T-helper 22 cell (primary cell): Measurements from ENCODE around the gene ACADVL.

Source experiments
- DNase-seq: peaks from one replicate; pipeline ENCODE4 v3.0.0-alpha.2; 2020; ENCODE audit warnings: low read depth

Gene ACADVL

DNA sequence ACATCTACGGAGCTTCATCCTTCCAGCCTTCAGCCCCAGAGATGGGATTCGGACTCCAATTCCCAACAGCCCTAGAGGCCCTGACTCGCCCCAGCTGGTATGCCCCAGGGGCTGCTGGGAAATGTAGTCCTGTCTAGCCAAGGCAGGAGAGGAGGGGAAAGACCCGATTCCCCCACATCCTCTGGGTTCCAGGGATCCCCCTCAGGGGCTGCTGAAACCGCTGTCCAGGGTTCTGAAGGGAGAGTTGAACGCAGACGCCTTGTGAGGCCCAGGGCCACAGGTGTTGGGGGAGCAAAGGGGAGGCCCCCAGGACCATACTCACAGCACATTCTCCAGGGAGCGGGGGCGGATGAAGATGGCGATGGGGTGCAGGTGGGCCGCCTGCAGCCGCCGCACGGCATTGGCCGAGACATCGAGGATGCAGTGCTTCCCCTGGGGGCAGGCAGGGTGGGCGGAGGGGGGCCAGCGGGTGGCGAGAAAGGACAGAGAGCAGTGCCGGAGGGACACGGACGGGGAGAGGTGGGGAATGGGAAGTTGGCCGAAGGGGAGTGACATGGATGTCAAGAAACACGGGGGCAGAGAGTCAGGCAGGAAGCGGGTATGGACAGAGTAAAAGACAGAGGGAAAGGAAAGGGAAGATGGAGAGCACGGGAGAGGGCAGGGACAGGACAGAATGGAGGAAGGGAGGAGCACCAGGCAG lies 28.0 kb upstream of the ACADVL start:
- DNase-seq: no peak

DNA sequence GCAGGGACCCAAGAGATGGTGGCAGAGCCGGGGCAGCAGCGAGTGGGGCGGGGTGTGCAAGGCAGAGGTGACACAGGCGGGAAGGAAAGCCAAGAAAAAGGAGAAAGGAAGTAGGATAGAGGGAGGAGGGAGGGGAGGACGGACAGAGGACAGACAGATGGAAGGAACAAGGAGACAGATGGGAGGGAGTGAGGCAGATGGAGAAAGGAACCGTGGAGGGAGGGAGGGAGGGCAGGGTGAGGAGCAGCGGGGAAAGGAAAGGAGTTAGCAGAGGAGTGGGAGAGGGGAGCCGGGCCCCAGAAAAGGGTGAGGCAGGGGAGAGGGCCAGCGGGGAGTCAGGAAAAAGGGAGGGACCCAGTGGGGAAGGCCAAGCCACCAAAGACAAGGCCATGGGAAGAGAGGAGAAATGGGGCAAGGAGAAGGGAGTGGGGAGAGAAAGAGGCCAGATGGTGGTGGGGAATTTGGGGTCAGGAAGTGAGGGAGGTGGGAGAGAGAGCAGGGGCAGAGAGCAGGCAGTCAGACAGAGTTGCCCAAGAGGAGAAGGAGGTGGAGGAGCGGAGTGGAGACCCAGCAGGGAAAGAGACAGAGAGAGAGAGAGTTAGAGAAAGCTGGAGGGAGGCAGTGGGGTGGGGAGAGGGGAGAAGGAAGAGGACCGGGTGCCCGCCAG lies 27.3 kb upstream of the ACADVL start:
- no peak for DNase-seq

DNA sequence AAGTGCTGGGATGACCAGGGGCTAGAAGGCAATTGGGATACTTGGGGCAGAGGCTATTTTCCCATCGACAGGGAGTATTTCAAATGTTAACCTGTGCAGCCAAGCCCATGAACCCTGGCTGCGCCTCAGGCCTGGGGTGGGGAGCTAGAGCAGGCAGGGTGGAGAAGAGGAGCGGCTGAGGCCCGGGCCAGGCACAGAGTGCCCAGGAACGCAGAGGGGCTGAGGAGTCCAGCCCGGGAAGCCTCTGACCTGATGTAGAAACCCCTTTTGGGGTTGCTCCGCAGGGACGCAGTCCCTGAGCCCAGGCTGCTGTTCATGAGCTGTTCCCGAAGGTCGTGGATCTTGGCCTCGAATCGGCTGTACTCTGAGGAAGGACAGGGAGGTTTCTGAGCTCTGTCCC lies 23.8 kb upstream of the ACADVL start:
- no peak for DNase-seq

DNA sequence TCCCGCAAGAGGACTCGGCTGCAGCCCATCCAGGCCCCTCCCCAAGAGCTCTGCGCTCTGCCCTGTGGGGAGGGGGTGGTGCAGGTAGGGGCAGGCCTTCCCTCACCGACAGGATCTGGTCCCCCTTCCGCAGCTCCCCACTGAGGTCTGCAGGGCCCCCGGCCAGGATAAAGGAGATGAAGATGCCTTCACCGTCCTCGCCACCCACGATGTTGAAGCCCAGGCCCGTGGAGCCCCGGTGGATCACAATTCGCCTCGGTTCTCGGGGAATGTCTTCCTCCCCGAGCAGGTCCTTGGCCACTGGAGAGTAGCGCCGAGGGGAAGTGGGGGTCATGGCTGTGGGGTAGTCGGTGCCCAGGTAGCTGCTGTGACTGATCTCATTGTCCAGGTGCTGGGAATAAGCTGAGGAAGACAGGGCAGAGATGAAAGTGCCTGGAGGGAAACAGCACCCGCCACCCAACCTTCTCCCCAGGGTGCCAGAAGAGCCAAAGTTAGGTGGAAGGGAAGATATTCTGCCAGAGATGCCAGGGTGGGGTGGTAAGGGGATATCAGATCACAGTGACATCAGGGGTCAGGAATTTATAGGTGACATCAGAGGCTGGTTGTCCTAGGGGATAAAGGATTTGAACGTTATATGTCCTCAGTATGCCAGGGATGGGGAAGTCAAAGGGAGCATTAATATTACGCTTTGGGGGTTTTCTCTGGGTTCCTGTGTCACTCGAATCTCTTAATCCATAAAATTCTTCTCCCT lies 22.9 kb upstream of the ACADVL start:
- no peak for DNase-seq

DNA sequence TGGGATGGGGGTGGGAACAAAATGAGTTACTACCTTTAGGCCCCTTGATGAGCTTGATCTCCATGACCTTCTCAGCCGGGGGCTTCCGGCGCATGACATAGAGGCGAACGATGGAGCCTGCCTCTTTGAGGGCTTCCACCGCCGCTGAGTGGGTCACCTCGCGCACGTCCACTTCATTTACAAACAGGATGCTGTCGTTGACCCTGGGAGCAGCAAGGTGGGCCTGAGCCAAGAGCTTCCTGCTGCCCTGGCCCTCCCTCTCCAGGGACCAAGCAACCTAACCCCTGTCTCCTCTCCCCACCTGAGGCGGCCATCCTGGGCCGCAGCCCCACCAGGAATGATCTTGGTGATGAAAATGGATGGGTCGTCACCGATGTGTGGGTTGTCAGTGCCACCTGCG lies 16.3 kb upstream of the ACADVL start:
- no peak for DNase-seq

DNA sequence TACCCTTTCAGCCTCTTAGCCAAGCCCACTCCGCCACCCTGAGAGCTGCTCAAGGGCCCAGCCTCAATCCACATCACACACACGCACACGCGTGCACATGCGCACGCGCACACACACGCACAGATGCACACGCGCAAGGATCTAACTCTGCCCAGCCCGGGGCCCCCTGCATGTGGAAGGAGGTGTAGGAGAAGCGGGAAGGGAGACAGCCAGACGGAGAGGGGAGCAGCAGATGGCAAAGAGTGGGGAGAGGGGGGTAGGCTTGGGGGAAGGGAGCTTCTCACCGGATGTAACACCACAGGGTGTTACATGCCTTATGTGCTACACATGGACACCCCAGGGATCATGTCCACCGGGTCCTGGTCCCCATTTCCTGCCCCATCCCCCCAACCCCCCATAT lies 15.4 kb upstream of the ACADVL start:
- peak; percentile 19 for DNase-seq

DNA sequence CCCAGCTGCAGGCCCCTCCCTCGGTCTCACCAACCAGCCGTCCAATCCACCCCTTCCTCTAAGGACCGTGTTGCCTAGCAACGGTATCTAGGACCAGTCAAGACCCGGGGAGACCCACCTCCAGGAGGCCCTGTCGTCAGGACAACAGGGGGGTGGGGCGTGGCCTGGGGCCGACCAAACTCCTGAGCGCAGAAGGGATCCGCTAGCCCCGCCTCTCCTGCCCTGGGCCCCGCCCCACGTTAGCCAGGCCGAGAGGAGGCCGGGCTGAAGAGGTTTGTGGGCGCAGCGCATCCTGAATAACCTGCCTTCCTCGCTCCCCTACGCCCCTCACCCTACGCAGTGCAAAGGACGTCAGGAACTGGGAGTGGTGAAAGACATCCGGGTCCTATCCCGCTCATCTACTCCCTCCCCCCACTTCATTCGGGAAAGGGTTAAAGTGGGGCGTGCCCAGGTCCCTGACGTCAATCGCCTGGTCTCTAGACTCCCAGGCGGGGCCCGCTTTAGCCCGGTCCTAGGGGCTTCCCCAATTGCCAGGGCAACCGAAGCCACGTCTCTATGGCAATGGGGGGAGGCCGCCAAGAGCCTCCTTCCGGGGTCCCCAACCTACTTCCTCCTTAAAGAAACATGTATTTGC lies 14.8 kb upstream of the ACADVL start:
- peak; percentile 99 for DNase-seq

DNA sequence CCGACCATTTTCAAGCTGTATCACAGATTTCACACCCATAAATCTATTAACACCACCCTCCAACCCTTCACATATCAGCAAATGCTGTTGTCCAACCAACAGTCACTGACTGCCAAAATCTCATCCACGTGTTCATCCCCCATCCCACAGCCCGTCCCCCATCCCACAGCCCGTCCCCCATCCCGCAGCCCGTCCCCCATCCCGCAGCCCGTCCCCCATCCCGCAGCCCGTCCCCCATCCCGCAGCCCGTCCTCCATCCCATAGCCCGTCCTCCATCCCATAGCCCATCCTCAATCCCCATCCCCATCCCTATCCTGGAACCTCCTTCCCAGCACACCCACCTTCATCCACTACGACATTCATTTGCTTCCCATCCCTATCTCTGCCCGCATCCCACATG lies 14.2 kb upstream of the ACADVL start:
- no peak for DNase-seq

DNA sequence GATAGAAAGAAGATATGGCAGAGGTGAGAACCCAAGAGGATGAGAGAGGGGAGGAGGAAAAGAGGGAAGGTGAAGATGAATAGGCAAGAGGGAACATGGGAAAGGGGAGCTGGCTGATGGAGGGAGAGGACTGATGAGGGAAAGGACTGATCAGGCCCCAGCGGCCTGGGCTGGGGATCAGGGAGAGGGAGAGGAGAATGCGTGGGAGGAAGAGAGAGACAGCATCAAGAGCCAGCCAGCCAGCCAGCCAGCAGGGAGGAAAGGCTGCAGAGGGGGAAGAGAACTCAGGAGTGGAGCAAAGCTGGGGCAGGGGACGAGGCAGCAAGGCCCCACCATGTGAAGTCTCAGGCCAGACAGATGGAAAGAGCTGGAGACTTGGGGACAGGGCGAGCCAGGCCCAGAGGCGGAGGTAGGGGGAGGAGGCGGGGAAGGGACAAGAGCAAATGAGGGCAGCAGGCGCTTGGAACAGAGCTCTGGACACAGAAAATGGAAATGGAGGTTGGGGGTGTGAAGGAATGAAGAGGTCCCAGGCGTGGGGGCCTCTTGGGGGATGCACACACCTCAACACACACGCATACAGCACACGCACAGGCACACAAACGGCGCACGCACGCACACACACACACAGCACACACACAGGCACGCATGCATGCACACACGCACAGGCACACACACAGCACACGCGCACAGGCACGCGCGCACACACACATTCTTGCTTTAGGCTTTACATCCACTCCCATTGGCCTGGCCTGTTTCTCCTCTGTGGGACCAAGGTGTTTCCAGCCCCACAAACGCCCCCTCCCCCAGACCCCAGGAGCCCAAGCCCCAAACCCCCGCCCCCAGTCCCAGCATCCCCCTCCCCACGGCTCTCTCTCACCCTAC lies 12.4 kb upstream of the ACADVL start:
- no peak for DNase-seq

DNA sequence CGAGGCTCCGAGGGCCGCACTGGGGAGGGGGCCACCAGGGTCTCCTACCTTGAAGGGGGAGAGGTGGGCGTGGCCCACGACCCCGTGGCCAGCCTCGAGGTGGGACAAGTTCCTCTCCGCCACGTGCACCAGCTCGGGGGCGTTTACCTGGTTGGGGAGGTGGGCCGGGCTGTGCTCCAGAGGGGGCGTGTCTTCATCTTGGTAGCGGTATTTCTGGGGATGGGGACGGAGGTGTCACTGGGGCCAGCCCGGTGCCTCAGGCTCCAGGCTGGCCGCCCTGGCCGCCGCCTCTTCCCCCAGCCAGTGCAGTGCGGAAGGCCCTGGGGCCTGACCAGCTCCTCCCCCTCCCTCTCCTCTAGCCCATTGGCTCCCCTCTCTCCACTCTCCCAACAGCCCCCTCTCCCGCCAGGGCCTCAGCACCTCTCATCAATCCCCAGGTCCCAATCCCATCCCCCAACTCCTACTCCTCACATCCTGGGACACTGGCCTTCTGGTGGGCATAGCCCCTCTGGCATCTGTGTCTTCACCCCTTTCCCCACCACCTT lies 11.6 kb upstream of the ACADVL start:
- no peak for DNase-seq

DNA sequence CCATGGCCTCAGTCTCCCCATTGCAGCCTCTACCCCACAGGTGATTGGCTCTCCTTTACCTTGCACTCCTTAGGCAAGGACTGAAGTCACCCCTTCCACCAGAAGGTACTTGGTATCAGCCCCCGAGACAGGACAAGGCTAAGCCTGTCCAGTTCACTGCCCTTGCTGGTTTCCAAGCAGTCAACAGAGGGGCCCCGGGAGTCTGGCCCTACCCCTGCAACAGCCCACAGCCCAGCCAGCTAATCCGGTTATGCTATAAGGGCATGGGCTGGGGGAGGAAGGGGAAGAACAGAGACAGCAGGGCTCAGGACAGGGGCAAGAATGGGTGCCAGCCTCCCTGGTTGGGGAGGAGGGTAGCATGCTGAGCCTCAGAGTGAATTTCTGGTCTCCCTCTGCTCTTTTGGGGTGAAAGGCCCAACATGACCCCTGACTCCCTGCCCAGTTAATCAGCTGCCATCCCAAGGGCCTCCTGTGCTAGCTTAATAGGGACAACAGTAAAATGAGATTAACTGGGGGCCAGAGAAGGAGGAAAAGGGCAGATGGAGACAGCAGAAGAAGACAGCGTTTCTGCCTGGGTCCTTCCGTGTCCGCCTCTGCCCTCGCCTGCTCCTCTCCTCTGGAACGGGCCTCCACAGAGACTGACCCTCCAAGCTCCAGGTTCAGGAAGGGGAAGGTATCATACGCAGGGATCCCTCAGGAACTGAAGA lies 10.8 kb upstream of the ACADVL start:
- DNase-seq: no peak

DNA sequence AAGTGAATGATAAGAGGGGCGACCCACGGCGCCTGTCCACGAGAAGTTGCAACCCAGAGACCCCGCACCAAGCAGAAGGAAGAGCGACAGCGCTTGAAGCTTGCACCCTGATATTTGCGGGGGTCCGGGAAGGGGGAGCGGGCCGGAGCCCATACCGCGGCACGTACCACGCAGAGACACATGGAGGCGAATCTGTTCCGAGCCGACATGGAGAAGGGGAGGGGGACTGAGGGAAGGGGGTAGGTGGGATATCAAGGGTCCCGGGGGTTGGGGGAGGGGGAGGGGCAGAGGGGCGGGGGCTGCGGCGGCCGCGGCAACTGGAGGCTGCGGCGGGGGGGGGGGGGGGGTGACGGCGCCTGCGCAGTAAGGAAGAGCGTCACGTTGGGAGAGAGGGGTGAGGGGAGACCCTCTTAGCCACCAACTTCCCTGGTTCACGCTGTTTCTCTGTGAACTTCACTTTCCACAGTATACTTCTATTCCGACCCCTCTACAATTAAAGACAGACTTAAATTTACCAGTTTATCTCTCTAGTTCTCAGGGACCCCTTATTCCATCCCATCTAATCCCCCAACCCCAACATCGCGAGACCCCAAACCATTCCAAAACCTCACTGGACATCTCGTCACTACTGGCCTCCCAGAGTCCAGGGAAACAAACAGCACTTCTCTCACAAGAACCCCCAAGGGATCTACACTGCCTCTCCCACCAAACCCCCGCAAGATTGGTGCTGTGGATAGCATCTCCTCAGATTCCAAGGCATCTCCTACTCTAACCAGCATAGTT lies 8.1 kb upstream of the ACADVL start:
- no peak for DNase-seq

DNA sequence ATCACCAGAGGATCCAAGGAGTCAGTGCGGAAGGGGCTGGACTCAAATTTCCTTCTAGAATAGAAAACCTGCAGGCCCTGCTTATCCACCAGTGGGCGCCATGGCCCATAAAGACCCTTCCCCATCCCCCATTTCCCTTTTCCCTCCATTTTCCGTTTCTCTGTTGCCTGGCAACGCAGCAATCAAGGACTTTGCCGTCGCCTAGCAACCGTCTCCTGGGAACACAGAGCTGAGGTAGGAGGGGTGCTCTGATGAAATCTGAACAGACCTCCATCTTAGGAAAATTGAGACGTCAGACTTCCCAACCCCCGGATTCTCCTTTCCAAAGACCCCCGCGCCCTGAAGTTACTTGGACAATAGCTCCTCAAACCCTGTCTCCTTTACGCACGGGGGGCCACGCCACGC lies 5.8 kb upstream of the ACADVL start:
- DNase-seq: peak; percentile 75

DNA sequence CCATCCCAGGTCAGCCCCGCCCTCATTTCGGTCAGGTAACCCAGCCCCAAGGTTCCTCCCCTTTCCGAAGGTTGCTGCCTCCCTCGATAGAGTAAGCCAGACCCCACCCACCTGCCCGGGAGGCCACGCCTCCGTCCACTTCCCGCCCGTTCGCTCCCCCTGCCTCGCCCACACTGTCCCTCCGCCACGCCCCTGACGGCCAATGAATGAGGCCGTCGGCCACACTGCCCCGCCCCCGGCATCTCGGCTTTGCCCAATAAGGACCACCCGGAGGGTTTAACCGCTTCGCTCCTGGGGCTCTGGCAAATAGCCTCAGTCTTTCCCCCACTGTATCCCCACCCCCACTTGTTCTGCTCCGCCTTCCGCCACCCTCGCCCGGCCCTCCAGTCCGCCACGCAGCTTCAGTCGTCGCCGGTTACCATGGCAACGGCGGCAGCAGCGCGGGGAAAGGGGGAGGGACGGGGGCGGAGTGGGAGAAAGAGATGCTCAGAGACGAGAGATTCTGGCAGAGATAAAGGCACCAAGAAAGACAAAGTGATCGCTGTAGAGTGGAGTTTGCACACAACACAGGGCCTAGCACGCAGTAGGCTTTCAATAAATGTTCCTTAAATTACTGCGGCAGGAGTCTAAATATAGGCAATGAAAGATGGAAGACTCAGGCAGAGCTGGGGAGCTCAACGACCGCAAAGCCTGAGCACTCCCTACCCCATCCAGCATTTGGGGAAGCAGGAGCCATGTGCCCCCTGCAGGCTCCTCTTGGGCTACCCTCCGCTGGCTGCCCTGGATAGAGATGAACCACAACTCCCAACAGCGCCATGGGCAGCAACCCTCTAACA lies 5.2 kb upstream of the ACADVL start:
- DNase-seq: peak; percentile 98

DNA sequence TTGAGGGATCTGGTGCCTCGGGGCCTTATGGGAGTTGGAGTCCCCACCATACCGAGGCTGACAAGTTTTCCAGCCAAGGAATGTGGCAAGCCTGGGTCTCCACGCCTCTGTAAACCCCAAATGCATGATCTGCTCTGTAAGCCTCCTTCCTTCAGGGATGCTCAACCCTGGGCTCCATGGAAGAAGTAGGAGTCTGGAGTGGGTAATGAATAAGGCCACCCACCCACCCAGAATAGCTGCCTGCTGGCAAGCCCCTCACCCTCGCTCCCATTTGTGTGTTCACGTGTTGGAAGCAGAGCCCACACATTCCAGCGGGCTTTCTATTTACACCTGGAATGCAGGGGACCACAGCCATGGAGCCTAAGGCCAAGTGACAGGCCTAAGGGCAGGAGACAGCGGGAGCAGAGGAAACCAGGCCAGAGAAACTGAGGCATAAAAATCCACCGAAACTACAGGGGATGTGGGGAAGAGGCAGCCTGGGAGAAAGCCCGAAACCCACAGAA lies 4.6 kb upstream of the ACADVL start:
- no peak for DNase-seq

DNA sequence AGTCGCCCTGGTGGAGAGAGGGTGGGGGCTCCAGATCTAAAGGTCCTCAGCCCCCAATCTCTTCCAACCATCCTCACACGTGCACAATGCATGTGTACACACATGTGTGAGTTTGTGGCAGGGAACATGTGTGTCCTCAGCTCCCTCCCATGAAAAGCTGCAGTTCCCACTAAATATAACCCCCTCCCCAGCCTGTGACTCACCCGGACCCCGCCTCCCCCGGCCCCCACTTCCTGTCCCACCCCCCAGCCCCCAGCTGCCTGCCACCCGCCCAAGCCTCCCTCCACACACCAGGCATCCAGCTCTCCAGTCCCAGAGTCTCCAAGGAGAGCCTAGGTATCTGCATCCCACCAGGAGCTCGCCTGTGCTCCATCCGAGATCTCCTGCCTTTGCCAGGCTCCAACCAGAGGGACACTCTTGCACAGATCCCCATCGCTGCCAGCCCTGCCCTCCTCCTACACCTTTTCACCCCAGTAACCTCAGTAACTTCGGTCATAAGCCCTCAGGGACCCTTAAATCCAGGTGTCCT lies 4.0 kb upstream of the ACADVL start:
- no peak for DNase-seq

DNA sequence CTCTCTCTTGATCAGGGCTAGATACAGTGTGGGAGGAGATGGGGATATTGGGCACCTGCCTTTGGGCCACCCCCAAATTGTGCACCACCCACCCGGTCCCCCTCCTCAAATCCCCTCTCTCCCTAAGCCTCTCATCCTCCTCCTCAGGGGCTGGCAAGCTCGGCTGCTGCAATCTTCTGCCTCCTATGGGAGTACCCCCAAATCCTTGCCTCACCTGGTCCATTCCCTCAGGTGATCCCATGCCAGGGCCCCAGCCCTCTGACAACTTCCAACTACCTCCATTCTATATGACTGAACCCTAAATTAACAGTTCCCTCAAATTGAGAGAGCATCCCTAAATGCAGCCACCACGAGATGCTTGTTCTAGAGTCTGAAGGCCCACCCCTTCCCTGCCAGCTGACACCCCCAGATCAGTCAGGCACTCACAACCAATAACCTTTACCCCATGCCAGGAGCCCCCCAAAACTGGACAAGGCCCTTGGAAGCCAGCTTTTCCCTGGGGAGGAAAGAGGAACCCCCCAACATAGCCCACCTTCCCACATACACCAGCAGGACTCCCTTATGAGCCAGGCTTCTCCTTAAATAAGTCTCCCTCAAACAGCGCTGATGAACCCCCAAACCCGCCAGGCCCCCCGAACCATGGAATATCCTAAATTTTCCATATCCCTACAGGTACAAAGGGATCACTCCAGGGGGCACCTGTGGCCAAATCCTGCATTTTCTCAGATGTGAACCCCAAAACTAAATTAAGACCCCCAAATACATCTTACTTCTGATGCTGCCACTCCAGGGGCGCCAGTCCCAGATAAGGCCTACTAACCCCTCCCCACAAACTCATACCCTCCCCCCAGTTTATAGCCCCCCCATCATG lies 3.3 kb upstream of the ACADVL start:
- DNase-seq: no peak
